ENCODE measurements around the gene MAD1L1. TPM values are rescaled to one million over a fixed set of nuclear protein-coding genes. Genes with fewer than 3 reads are reported as not detected.

The MAD1L1 gene
- polyA plus RNA-seq, 1 experiment = 32.0 TPM

GRCh38 chr7:1915956-1916600 lies 316.7 kb downstream of the MAD1L1 start:
- H3K36me3 ChIP-seq (ENCODE audit: control insufficient read depth, insufficient read depth, low read length) = no peaks in the 10 kb centered on the region
- H3K4me3 ChIP-seq (ENCODE audit: low read depth, low read length) = no peak overlapping the region
- no peak for DNase-seq (ENCODE audit: low read depth)
- ChIA-PET POLR2A (no interaction called here), CTCF (no interaction called here)
- H3K27me3 ChIP-seq (ENCODE audit: control insufficient read depth, insufficient read depth, low read length) = no peaks in the 10 kb centered on the region
- no peak for TF ChIP-seq CTCF (IDR thresholded peaks at IDR 0.05; ENCODE audit: insufficient read depth, low read depth, low read length)

- no peaks in the 10 kb centered on the region for H3K27me3 ChIP-seq (ENCODE audit: control insufficient read depth, insufficient read depth, low read length)
- no peak for DNase-seq (ENCODE audit: low read depth)
- H3K36me3 ChIP-seq (ENCODE audit: control insufficient read depth, insufficient read depth, low read length) = no peaks in the 10 kb centered on the region
- POLR2A ChIA-PET = no interaction called here
- CTCF ChIA-PET = no interaction called here
- H3K4me3 ChIP-seq (ENCODE audit: low read depth, low read length) = no peak overlapping the region
- TF ChIP-seq CTCF (IDR thresholded peaks at IDR 0.05; ENCODE audit: insufficient read depth, low read depth, low read length) = no peak
These were observed 317.4 kb downstream of the MAD1L1 start for GRCh38 chr7:1915326-1915725.

- ChIA-PET CTCF (no interaction called here), POLR2A (no interaction called here)
- no peak for DNase-seq (ENCODE audit: low read depth)
- TF ChIP-seq CTCF (IDR thresholded peaks at IDR 0.05; ENCODE audit: insufficient read depth, low read depth, low read length) = no peak
- no peaks in the 10 kb centered on the region for H3K27me3 ChIP-seq (ENCODE audit: control insufficient read depth, insufficient read depth, low read length)
- H3K4me3 ChIP-seq (ENCODE audit: low read depth, low read length) = no peak overlapping the region
- no peaks in the 10 kb centered on the region for H3K36me3 ChIP-seq (ENCODE audit: control insufficient read depth, insufficient read depth, low read length)
These were observed 318.0 kb downstream of the MAD1L1 start for GRCh38 chr7:1914743-1915142.

GRCh38 chr7:1914321-1914720 lies 318.4 kb downstream of the MAD1L1 start:
- no peak for DNase-seq (ENCODE audit: low read depth)
- TF ChIP-seq CTCF (IDR thresholded peaks at IDR 0.05; ENCODE audit: insufficient read depth, low read depth, low read length) = no peak
- CTCF ChIA-PET = interaction anchor here (2.1 kb wide), 1 partner anchor 7 kb away, joined by 17 read pairs; no protein-coding TSS in a partner anchor

GRCh38 chr7:1913466-1914282 lies 319.1 kb downstream of the MAD1L1 start:
- ChIA-PET CTCF (interaction anchor here (1.0 to 2.1 kb wide), 6 partner anchors 8 to 133 kb away, joined by 3 to 17 read pairs (median 4); no protein-coding TSS in a partner anchor), POLR2A (no interaction called here)
- no peak for DNase-seq (ENCODE audit: low read depth)
- no peaks in the 10 kb centered on the region for H3K27me3 ChIP-seq (ENCODE audit: control insufficient read depth, insufficient read depth, low read length)
- no peaks in the 10 kb centered on the region for H3K36me3 ChIP-seq (ENCODE audit: control insufficient read depth, insufficient read depth, low read length)
- no peak overlapping the region for H3K4me3 ChIP-seq (ENCODE audit: low read depth, low read length)
- TF ChIP-seq CTCF (IDR thresholded peaks at IDR 0.05; ENCODE audit: insufficient read depth, low read depth, low read length) = no peak

More at GRCh38 chr7:1914321-1914720, 318.4 kb downstream of the MAD1L1 start:
- Histone ChIP-seq H3K36me3 (ENCODE audit: control insufficient read depth, insufficient read depth, low read length) (no peaks in the 10 kb centered on the region), H3K27me3 (ENCODE audit: control insufficient read depth, insufficient read depth, low read length) (no peaks in the 10 kb centered on the region), H3K4me3 (ENCODE audit: low read depth, low read length) (no peak overlapping the region)
- POLR2A ChIA-PET = no interaction called here
